Activated CD8-positive, alpha-beta T cell treated with anti-CD3 and anti-CD28 coated beads, Interleukin-2, amount 10 ng/mL, durations not matched to agents 7 days and 5 days (primary cell): ENCODE results near the gene PRKACA. TPM values are rescaled to one million over a fixed set of nuclear protein-coding genes. Genes with fewer than 3 reads are reported as not detected.

Experiments
- ATAC-seq: fragments of 150-1000 bp; cut with Tn5 transposase; one replicate; pipeline ENCODE4 v1.10.0; 2021; ENCODE audit warnings: moderate library complexity
- CTCF ChIA-PET: fragments of 350-600 bp; sonication (Branson Sonifier 250); formaldehyde crosslinking; loops from one replicate; lab custom pipeline; 2021; ENCODE audit warnings: antibody characterized with exemption; lab: Charles Lee
- POLR2A ChIA-PET: fragments of 350-600 bp; sonication (Branson Sonifier 250); formaldehyde crosslinking; loops from one replicate; lab custom pipeline; 2021; ENCODE audit warnings: antibody characterized with exemption; lab: Charles Lee
- DNase-seq: peaks from one replicate; pipeline ENCODE4 v3.0.0-alpha.2; 2020
- H3K27ac Mint-ChIP-seq: one replicate; pipeline ENCODE4 v1.8.0; 2021; ENCODE audit warnings: mild to moderate bottlenecking, mixed read lengths
- H3K27me3 Mint-ChIP-seq: one replicate; pipeline ENCODE4 v1.8.0; 2021; ENCODE audit warnings: low read depth, mixed read lengths
- H3K36me3 Mint-ChIP-seq: one replicate; pipeline ENCODE4 v1.8.0; 2021; ENCODE audit warnings: low read depth, mixed read lengths
- H3K4me1 Mint-ChIP-seq: one replicate; pipeline ENCODE4 v1.8.0; 2021; ENCODE audit warnings: low read depth, mixed read lengths
- H3K4me3 Mint-ChIP-seq: one replicate; pipeline ENCODE4 v1.8.0; 2021; ENCODE audit warnings: mild to moderate bottlenecking, mixed read lengths
- H3K9me3 Mint-ChIP-seq: one replicate; pipeline ENCODE4 v1.8.0; 2022; ENCODE audit warnings: mixed read lengths; ENCODE audit not compliant: insufficient read depth
- total RNA-seq, 2 experiments: library from RNA; stranded (reverse); gene quantifications; one replicate each; pipeline ENCODE4 v1.2.3, GENCODE V29; 2021

The PRKACA gene
- total RNA-seq: 10 to 100 TPM; 69.2 to 72.4 TPM

DNA sequence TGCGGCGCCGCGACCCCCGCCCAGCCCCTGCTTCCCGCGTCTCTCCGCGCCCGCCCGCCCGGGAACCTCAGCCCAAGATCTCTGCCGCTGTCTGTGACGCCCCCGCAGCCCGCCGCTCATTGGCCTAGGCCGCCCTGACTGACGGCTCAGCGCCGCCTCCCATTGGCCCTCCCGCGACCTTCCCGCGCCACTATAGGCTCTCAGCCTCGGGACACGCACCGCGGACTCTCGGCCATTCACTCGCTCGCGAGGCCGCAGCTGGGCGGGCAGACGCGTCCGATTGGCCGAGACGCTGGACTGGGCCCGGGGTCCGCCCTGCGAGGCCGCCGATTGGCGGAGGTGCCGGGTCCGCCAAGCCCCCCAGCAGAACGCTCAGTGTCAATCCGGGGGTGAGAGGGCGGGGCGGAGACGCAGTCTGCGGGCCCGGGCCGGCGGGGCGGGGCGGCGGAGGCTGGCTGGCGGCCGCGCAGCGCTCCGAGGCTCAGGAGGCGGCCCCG lies at the start of gene PRKACA:
PRKACA (minus strand) TSS at position 95 of the 497 bp plus-strand sequence. CDS start 215 bp downstream, outside the sequence.
- POLR2A ChIA-PET: interaction anchor here (0.7 to 1.5 kb wide), 3 partner anchors 13 to 965 kb away, joined by 3 to 5 read pairs (median 4); partner anchors contain the start of gene ASF1B
- Mint-ChIP-seq H3K27me3 (no peaks in the 10 kb centered on the region), H3K9me3 (no peaks in the 10 kb centered on the region), H3K4me1 (peaks cover 52% of the 10 kb centered on the region), H3K27ac (peak within 1 kb of the TSS; percentile 76), H3K36me3 (peaks cover 24% of the 10 kb centered on the region), H3K4me3 (peak within 1 kb of the TSS; percentile 89)
- DNase-seq (peak; percentile 99), ATAC-seq (peak; percentile 98)
- CTCF ChIA-PET: interaction anchor here (0.7 to 6.2 kb wide), 7 partner anchors 9 to 66 kb away, joined by 3 to 45 read pairs (median 3); partner anchors contain the start of gene ASF1B

- no peak for DNase-seq
- ChIA-PET CTCF (interaction anchor here (1.0 to 2.0 kb wide), 5 partner anchors 19 to 85 kb away, joined by 3 to 7 read pairs (median 5); partner anchors contain the start of gene ASF1B), POLR2A (interaction anchor here (0.9 to 1.2 kb wide), 4 partner anchors 13 to 325 kb away, joined by 3 to 4 read pairs (median 3); partner anchors contain the start of gene ASF1B)
- ATAC-seq: peak; percentile 31
- peak overlapping the region; percentile 68 for H3K4me3 Mint-ChIP-seq
- H3K36me3 Mint-ChIP-seq: peaks cover 8% of the 10 kb centered on the region
- no peaks in the 10 kb centered on the region for H3K27me3 Mint-ChIP-seq
- peaks cover 33% of the 10 kb centered on the region for H3K4me1 Mint-ChIP-seq
- H3K27ac Mint-ChIP-seq: peak overlapping the region; percentile 81
- H3K9me3 Mint-ChIP-seq: no peaks in the 10 kb centered on the region
Measured at GRCh38 chr19:14166999-14167575, 49.5 kb upstream of the PRKACA start.

GRCh38 chr19:14165990-14166830 lies 48.6 kb upstream of the PRKACA start:
- H3K4me1 Mint-ChIP-seq: peaks cover 33% of the 10 kb centered on the region
- H3K27me3 Mint-ChIP-seq: no peaks in the 10 kb centered on the region
- H3K9me3 Mint-ChIP-seq: no peaks in the 10 kb centered on the region
- peak overlapping the region; percentile 68 for H3K4me3 Mint-ChIP-seq
- ChIA-PET CTCF (interaction anchor here (1.0 to 2.0 kb wide), 4 partner anchors 18 to 84 kb away, joined by 3 to 7 read pairs (median 5); partner anchors contain the start of gene ASF1B), POLR2A (interaction anchor here (0.7 to 1.2 kb wide), 4 partner anchors 14 to 261 kb away, joined by 3 to 4 read pairs (median 3); partner anchors contain the start of gene ASF1B)
- H3K27ac Mint-ChIP-seq: peak overlapping the region; percentile 81
- H3K36me3 Mint-ChIP-seq: peaks cover 8% of the 10 kb centered on the region
- no peak for DNase-seq
- ATAC-seq: peak; percentile 5

- H3K27me3 Mint-ChIP-seq: no peaks in the 10 kb centered on the region
- no peaks in the 10 kb centered on the region for H3K9me3 Mint-ChIP-seq
- DNase-seq: no peak
- ChIA-PET POLR2A (no interaction called here), CTCF (interaction anchor here (2.0 kb wide), 1 partner anchor 28 kb away, joined by 7 read pairs; the partner anchor contains the start of gene ASF1B)
- peaks cover 1% of the 10 kb centered on the region for H3K36me3 Mint-ChIP-seq
- H3K27ac Mint-ChIP-seq: no peak overlapping the region
- H3K4me3 Mint-ChIP-seq: no peak overlapping the region
- peaks cover 30% of the 10 kb centered on the region for H3K4me1 Mint-ChIP-seq
- no peak for ATAC-seq
Measured at GRCh38 chr19:14164724-14165493, 47.3 kb upstream of the PRKACA start.

DNA sequence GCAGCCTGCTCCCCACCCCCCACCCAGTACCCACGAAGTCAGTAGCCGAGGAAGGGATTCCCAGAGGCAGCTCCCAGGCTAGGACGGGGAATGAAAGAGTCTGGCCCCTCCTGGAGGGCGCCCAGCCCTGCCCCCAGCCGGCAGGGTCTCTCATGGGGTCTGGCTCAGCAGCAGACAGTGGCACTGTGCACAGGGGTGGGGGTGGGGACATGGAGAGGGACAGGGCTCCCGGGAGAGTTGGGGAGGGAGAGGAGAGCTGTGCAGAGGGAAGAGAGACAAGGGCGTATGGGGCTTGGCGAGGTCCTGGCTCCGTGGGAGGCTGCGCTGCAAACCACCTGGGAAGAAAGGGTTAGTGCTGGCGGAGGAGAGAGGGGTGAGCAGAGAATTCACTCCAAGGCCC lies 46.5 kb upstream of the PRKACA start:
- H3K27ac Mint-ChIP-seq: no peak overlapping the region
- H3K36me3 Mint-ChIP-seq: no peaks in the 10 kb centered on the region
- no peak overlapping the region for H3K4me3 Mint-ChIP-seq
- CTCF ChIA-PET: interaction anchor here (0.9 kb wide), 1 partner anchor 27 kb away, joined by 4 read pairs; the partner anchor contains the start of gene ASF1B
- no peaks in the 10 kb centered on the region for H3K27me3 Mint-ChIP-seq
- DNase-seq (no peak), ATAC-seq (no peak)
- peaks cover 28% of the 10 kb centered on the region for H3K4me1 Mint-ChIP-seq
- no peaks in the 10 kb centered on the region for H3K9me3 Mint-ChIP-seq
- POLR2A ChIA-PET: interaction anchor here (0.6 kb wide), 1 partner anchor 118 kb away, joined by 3 read pairs; no protein-coding TSS in a partner anchor

DNA sequence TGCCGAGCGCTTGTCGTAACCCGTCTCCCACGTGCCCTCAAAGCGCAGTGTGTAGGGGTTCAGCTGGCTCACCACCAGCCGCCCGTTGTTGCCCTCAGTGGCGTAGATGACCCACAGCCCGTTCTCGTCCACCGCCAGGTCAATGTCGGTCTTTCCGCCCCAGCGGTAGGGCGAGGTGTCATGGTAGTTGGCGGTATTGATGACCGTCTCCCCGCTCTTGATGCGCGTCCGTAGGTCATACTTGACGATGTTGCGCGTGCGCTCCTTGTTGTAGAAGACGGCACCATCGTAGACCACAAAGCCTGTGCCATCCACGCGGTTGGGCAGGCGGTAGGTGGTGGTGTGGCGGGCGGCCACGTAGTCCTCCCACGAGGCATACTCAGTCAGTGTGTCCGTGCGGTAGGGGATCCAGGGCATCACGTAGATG lies 45.3 kb upstream of the PRKACA start:
- CTCF ChIA-PET: no interaction called here

GRCh38 chr19:14161305-14161704 lies 43.7 kb upstream of the PRKACA start:
- ChIA-PET POLR2A (interaction anchor here (1.0 kb wide), 1 partner anchor 20 kb away, joined by 4 read pairs; no protein-coding TSS in a partner anchor), CTCF (interaction anchor here (1.3 kb wide), 1 partner anchor 24 kb away, joined by 3 read pairs; no protein-coding TSS in a partner anchor)
- DNase-seq (no peak), ATAC-seq (no peak)
- Mint-ChIP-seq H3K27ac (no peak overlapping the region), H3K9me3 (no peaks in the 10 kb centered on the region), H3K4me1 (peaks cover 9% of the 10 kb centered on the region), H3K4me3 (no peak overlapping the region), H3K27me3 (no peaks in the 10 kb centered on the region), H3K36me3 (no peaks in the 10 kb centered on the region)

More for the DNA sequence above, 45.3 kb upstream of the PRKACA start:
- H3K27ac Mint-ChIP-seq: no peak overlapping the region
- no peak overlapping the region for H3K4me3 Mint-ChIP-seq
- DNase-seq (no peak), ATAC-seq (no peak)
- no peaks in the 10 kb centered on the region for H3K36me3 Mint-ChIP-seq
- H3K27me3 Mint-ChIP-seq: no peaks in the 10 kb centered on the region
- peaks cover 21% of the 10 kb centered on the region for H3K4me1 Mint-ChIP-seq
- POLR2A ChIA-PET: no interaction called here
- H3K9me3 Mint-ChIP-seq: no peaks in the 10 kb centered on the region

DNA sequence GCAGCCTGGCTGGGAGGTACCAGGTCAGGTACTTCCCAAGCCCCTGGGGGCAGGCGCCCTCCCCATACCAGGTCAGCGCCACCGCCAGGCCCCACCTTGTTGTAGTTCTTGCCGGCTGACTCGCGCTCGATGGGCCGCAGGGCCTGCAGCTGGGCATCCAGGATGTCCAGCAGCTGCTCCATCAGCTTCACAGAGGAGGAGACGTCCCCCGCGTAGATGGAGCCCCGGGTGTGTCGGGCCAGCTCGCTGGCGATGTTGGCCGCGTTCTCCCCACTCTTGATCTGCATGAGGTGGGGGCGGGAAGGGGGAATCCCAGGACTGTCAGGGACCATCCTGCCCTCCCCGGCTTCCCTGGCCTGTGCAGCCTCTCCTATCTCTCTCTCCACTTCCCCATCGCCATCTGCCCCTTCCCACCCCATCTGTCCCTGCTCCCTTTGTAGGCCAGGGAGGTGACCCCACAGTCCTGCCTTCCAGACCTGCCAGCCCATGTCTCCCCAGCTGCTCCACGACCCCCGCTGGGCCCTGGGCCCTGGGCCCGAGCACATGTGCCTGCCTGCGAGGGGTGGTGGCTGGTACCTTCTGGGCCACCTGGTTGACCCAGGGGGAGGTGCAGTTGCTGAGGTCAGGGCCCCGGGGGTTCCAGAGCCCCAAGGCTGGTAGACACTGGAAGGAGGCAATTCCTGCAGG lies 42.6 kb upstream of the PRKACA start:
- no peaks in the 10 kb centered on the region for H3K27me3 Mint-ChIP-seq
- H3K4me3 Mint-ChIP-seq: no peak overlapping the region
- DNase-seq (no peak), ATAC-seq (no peak)
- H3K27ac Mint-ChIP-seq: no peak overlapping the region
- no peaks in the 10 kb centered on the region for H3K4me1 Mint-ChIP-seq
- no peaks in the 10 kb centered on the region for H3K9me3 Mint-ChIP-seq
- ChIA-PET POLR2A (interaction anchor here (1.0 kb wide), 1 partner anchor 19 kb away, joined by 4 read pairs; no protein-coding TSS in a partner anchor), CTCF (interaction anchor here (1.6 kb wide), 1 partner anchor 23 kb away, joined by 4 read pairs; the partner anchor contains the start of gene ASF1B)
- H3K36me3 Mint-ChIP-seq: no peaks in the 10 kb centered on the region

DNA sequence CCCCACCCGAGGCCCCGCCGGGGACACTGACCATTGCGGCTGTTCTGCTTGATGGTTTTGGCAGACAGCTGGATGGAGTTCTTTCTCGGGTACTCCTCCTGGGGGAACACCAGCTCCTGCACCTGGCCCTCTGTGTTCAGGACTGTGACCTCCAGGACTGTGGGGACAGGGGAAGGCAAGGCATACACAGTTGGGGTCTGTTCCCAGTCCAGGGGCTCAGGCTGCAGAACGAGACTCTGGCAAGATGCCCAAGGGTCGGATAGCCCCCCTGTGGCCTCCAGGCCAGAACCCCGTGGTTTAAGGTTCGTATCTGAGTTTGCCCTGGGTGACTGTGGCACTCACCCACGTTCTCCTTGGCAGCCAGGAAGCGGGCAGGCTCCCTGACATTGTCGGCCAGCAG lies 41.5 kb upstream of the PRKACA start:
- H3K27ac Mint-ChIP-seq: no peak overlapping the region
- ATAC-seq: no peak
- H3K9me3 Mint-ChIP-seq: no peaks in the 10 kb centered on the region
- CTCF ChIA-PET: interaction anchor here (1.6 kb wide), 1 partner anchor 22 kb away, joined by 4 read pairs; the partner anchor contains the start of gene ASF1B
- H3K4me3 Mint-ChIP-seq: no peak overlapping the region
- no peaks in the 10 kb centered on the region for H3K27me3 Mint-ChIP-seq
- no peaks in the 10 kb centered on the region for H3K36me3 Mint-ChIP-seq
- POLR2A ChIA-PET: interaction anchor here (0.6 kb wide), 1 partner anchor 354 kb away, joined by 3 read pairs; no protein-coding TSS in a partner anchor
- H3K4me1 Mint-ChIP-seq: no peaks in the 10 kb centered on the region
- no peak for DNase-seq
